IPS-15b (cell line): Measurements from ENCODE around the gene MCTP1.

ENCODE experiments used
- H3K27me3 ChIP-seq: one replicate; pipeline ENCODE4 v1.6.1; 2013; ENCODE audit warnings: low read length; ENCODE audit not compliant: control insufficient read depth, insufficient read depth
- H3K36me3 ChIP-seq: one replicate; pipeline ENCODE4 v1.6.1; 2013; ENCODE audit warnings: low read length; ENCODE audit not compliant: control insufficient read depth, insufficient read depth
- H3K4me1 ChIP-seq: one replicate; pipeline ENCODE4 v1.6.1; 2013; ENCODE audit warnings: mild to moderate bottlenecking, low read length; ENCODE audit not compliant: control insufficient read depth, insufficient read depth
- H3K4me3 ChIP-seq: one replicate; pipeline ENCODE4 v1.5.1; 2013; ENCODE audit warnings: low read depth, low read length
- H3K9ac ChIP-seq: one replicate; pipeline ENCODE4 v1.6.1; 2013; ENCODE audit warnings: low read depth, mild to moderate bottlenecking, low read length
- H3K9me3 ChIP-seq: one replicate; pipeline ENCODE4 v1.6.1; 2013; ENCODE audit warnings: mild to moderate bottlenecking, low read length; ENCODE audit not compliant: control insufficient read depth, insufficient read depth

Gene MCTP1

DNA sequence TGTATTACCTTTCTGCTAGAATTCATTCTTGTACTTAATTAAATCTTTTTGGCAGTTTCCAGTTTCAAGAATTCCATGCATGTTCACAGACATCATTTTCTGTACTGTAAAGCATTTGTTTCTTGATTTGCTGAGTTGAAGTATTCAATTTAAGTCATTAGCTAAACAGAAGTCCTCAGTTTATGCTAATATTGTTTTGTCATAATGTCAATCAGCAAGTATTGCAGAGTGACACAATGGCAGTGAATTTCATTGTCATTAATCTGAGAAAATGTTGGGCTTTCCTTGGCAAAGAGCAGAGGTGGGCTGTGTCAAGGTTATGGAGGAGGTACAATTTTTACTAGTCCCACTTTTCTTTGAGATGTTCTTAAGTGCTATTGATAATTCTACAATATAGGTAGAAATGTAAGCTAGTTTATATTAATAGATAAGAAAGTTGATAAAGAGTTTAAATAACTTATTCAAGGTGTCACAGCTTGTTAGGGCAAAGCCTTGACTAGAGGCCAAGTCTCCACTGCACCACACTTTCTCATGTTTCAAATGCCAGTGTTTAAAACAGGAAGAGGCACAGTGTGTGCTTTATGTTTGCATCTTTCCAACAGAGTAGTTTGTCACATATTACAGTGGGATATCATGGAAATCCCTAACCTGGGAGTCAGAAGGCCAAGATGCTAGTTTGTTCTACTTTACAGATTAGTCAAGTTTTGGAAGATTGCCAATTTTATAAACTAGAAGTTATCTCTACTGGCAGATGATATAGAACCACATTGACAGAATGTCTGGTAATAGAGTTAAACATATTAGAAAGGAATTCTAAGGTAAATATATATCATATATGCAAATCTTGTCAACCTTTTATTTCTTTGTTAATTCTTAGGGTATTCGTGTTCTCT lies 610.2 kb downstream of the MCTP1 start:
- Histone ChIP-seq H3K4me1 (no peaks in the 10 kb centered on the region), H3K9me3 (no peaks in the 10 kb centered on the region), H3K27me3 (no peaks in the 10 kb centered on the region), H3K9ac (no peak overlapping the region), H3K36me3 (no peaks in the 10 kb centered on the region), H3K4me3 (no peak overlapping the region)

DNA sequence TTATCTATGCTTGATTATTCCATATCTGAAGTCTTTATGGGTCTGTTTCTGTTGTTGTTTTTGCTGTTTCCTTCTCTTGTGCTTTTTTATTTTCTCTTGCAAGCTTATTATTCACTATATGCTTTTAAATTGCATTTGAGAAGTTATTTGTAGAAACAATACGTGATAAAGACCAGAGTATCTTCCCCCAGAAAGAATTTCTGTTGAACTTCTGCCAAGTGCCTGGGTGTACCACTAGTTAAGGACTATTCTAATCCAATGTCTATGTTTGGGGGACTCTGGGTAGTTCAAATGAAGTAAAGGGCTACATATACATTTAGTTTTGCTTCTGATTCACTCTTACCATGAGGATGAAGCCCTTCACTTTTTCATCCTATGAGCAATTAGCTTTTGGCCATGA lies 612.1 kb downstream of the MCTP1 start:
- no peaks in the 10 kb centered on the region for H3K9me3 ChIP-seq
- no peaks in the 10 kb centered on the region for H3K36me3 ChIP-seq
- no peaks in the 10 kb centered on the region for H3K4me1 ChIP-seq
- no peak overlapping the region for H3K9ac ChIP-seq
- H3K27me3 ChIP-seq: no peaks in the 10 kb centered on the region
- H3K4me3 ChIP-seq: no peak overlapping the region

DNA sequence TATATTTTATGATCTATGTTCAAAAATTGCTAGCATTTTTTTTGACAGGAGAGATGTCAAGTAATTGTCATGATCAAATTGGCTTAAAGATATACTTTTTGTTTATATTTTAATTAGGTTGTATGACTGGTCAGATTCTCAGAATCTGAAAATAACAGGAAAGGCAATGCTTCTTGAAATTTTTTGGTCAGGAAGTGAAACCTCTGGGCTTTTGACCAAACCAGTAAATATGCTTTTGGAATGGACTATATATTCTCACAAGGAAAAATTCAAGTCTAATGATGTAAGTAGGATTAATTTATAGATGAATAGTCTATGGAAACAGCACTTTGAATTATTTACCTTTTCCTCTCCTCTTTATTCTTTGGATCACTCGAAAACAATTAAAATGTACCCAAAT lies 614.2 kb downstream of the MCTP1 start:
- Histone ChIP-seq H3K36me3 (no peaks in the 10 kb centered on the region), H3K9me3 (no peaks in the 10 kb centered on the region), H3K27me3 (no peaks in the 10 kb centered on the region), H3K4me3 (no peak overlapping the region), H3K4me1 (no peaks in the 10 kb centered on the region), H3K9ac (no peak overlapping the region)

- no peaks in the 10 kb centered on the region for H3K27me3 ChIP-seq
- H3K4me1 ChIP-seq: no peaks in the 10 kb centered on the region
- no peak overlapping the region for H3K9ac ChIP-seq
- H3K9me3 ChIP-seq: no peaks in the 10 kb centered on the region
- peaks cover 4% of the 10 kb centered on the region for H3K36me3 ChIP-seq
- H3K4me3 ChIP-seq: no peak overlapping the region
These were observed 617.0 kb downstream of the MCTP1 start for GRCh38 chr5:94667937-94668336.

DNA sequence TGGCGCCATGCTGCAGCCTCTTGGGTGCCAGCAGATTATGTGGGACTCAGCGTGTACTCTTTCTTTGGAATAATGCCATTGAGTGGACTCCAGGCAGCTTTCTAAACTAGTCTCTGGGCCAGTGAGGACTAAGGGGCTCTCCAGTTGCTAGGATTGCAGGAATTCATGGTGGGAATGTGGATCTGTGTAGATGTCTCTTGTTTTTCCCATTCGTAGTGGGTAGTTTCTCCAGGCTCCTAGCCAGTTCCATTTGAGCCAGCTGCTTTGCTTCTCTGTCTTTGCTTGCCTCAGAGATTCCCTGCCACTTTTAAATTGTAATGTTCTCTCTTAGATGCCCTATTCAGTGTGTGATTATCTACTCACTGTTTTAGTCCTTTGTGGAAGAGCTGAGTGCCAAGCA lies 623.8 kb downstream of the MCTP1 start:
- Histone ChIP-seq H3K36me3 (peaks cover 4% of the 10 kb centered on the region), H3K27me3 (no peaks in the 10 kb centered on the region), H3K9me3 (no peaks in the 10 kb centered on the region), H3K9ac (no peak overlapping the region), H3K4me1 (no peaks in the 10 kb centered on the region), H3K4me3 (no peak overlapping the region)

DNA sequence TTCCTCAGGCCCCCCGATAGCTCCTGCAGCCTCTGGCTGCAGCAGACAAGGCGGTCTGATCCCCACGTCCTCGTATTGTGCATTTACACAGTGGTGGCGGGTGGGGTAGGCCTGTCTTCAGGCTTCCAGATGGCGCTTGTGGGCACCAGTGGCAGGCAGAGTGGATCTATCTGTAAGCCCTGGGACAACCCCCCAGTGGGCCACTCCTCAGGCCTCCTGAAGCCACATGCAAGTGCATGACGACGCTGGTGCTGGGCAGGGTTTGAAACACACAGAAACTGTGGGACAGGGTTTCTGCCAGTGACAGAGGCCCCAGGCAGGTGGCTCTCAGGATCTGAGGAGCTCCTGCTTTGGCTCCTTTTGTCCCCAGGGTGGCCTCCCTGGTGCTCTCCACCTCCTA lies 624.4 kb downstream of the MCTP1 start:
- Histone ChIP-seq H3K9ac (no peak overlapping the region), H3K27me3 (no peaks in the 10 kb centered on the region), H3K9me3 (no peaks in the 10 kb centered on the region), H3K4me3 (no peak overlapping the region), H3K4me1 (no peaks in the 10 kb centered on the region), H3K36me3 (peaks cover 4% of the 10 kb centered on the region)

GRCh38 chr5:94658272-94658671 lies 626.6 kb downstream of the MCTP1 start:
- Histone ChIP-seq H3K4me1 (no peaks in the 10 kb centered on the region), H3K27me3 (no peaks in the 10 kb centered on the region), H3K4me3 (no peak overlapping the region), H3K36me3 (no peaks in the 10 kb centered on the region), H3K9ac (no peak overlapping the region), H3K9me3 (no peaks in the 10 kb centered on the region)
